ENCODE measurements around the gene PAPLN. TPM values are rescaled to one million over a fixed set of nuclear protein-coding genes. Genes with fewer than 3 reads are reported as not detected.

PAPLN gene
- total RNA-seq, 6 experiments from 2014 or later = 1.5 to 3.0 (median 2.3) TPM

GRCh38 chr14:73280903-73281302 lies 43.6 kb downstream of the PAPLN start:
- Mint-ChIP-seq H3K4me3 (no peak overlapping the region), H3K27ac (no peak overlapping the region), H3K4me1 (ENCODE audit: low read depth) (peaks cover 16% of the 10 kb centered on the region), H3K36me3 (ENCODE audit: low read depth) (peaks cover 30% of the 10 kb centered on the region), H3K27me3 (ENCODE audit: insufficient read depth) (peaks cover 4% of the 10 kb centered on the region), H3K9me3 (no peaks in the 10 kb centered on the region)
- peak; percentile 21; the same call in 1 of the 2 replicates for TF ChIP-seq CTCF (IDR thresholded peaks at IDR 0.05)
- DNase-seq = no peak

GRCh38 chr14:73283608-73284379 lies 46.5 kb downstream of the PAPLN start:
- Mint-ChIP-seq H3K4me3 (no peak overlapping the region), H3K36me3 (ENCODE audit: low read depth) (peaks cover 18% of the 10 kb centered on the region), H3K27ac (peak overlapping the region; percentile 1), H3K4me1 (ENCODE audit: low read depth) (peaks cover 16% of the 10 kb centered on the region), H3K27me3 (ENCODE audit: insufficient read depth) (no peaks in the 10 kb centered on the region; the same call in none of the 2 replicates), H3K9me3 (no peaks in the 10 kb centered on the region)
- peak; percentile 10 for DNase-seq
- TF ChIP-seq CTCF (IDR thresholded peaks at IDR 0.05) = peak; percentile 27; the same call in 1 of the 2 replicates

GRCh38 chr14:73285979-73286378 lies 48.7 kb downstream of the PAPLN start:
- peaks cover 14% of the 10 kb centered on the region for H3K36me3 Mint-ChIP-seq (ENCODE audit: low read depth)
- H3K4me1 Mint-ChIP-seq (ENCODE audit: low read depth) = peaks cover 31% of the 10 kb centered on the region
- H3K9me3 Mint-ChIP-seq = no peaks in the 10 kb centered on the region
- no peak for TF ChIP-seq CTCF (IDR thresholded peaks at IDR 0.05)
- H3K27me3 Mint-ChIP-seq (ENCODE audit: insufficient read depth) = no peaks in the 10 kb centered on the region; the same call in none of the 2 replicates
- H3K4me3 Mint-ChIP-seq = no peak overlapping the region
- no peak for DNase-seq
- no peak overlapping the region for H3K27ac Mint-ChIP-seq

GRCh38 chr14:73286598-73286997 lies 49.3 kb downstream of the PAPLN start:
- H3K9me3 Mint-ChIP-seq = no peaks in the 10 kb centered on the region
- peaks cover 14% of the 10 kb centered on the region for H3K36me3 Mint-ChIP-seq (ENCODE audit: low read depth)
- no peak for DNase-seq
- no peaks in the 10 kb centered on the region; the same call in none of the 2 replicates for H3K27me3 Mint-ChIP-seq (ENCODE audit: insufficient read depth)
- TF ChIP-seq CTCF (IDR thresholded peaks at IDR 0.05) = no peak
- H3K4me1 Mint-ChIP-seq (ENCODE audit: low read depth) = peaks cover 26% of the 10 kb centered on the region
- H3K4me3 Mint-ChIP-seq = no peak overlapping the region
- no peak overlapping the region for H3K27ac Mint-ChIP-seq

GRCh38 chr14:73287071-73287470 lies 49.8 kb downstream of the PAPLN start:
- H3K4me1 Mint-ChIP-seq (ENCODE audit: low read depth) = peaks cover 22% of the 10 kb centered on the region
- H3K4me3 Mint-ChIP-seq = no peak overlapping the region
- H3K36me3 Mint-ChIP-seq (ENCODE audit: low read depth) = peaks cover 11% of the 10 kb centered on the region
- H3K27ac Mint-ChIP-seq = no peak overlapping the region
- TF ChIP-seq CTCF (IDR thresholded peaks at IDR 0.05) = no peak
- no peak for DNase-seq
- no peaks in the 10 kb centered on the region; the same call in none of the 2 replicates for H3K27me3 Mint-ChIP-seq (ENCODE audit: insufficient read depth)
- H3K9me3 Mint-ChIP-seq = no peaks in the 10 kb centered on the region
